Suprapubic skin (tissue), 4 donors: ENCODE measurements around the gene SIVA1. TPM values are rescaled to one million over a fixed set of nuclear protein-coding genes. Genes with fewer than 3 reads are reported as not detected.
A peak's percentile ranks its signal among the peaks of the same experiment; 100 is the strongest.

ENCODE experiments used
- DNase-seq, 2 donors: peaks; one replicate each; pipeline ENCODE4 v3.0.0-alpha.2; 2019; ENCODE audit warnings: low spot score in 2 of 2
- H3K27ac ChIP-seq: fragments of 200-600 bp; sonication (generic); one replicate; pipeline ENCODE4 v1.5.1; 2019
- H3K27me3 ChIP-seq: fragments of 200-600 bp; sonication (generic); one replicate; pipeline ENCODE4 v1.5.1; 2019
- H3K36me3 ChIP-seq: fragments of 200-600 bp; sonication (generic); one replicate; pipeline ENCODE4 v1.5.1; 2019
- H3K4me1 ChIP-seq: fragments of 200-600 bp; sonication (generic); one replicate; pipeline ENCODE4 v1.5.1; 2019
- H3K4me3 ChIP-seq: fragments of 200-600 bp; sonication (generic); one replicate; pipeline ENCODE4 v1.5.1; 2019; ENCODE audit warnings: mild to moderate bottlenecking
- H3K9me3 ChIP-seq: fragments of 200-600 bp; sonication (generic); one replicate; pipeline ENCODE4 v1.5.1; 2019
- CTCF ChIP-seq, 2 donors: fragments of 200-600 bp in 1 of 2; fragments of 450-650 bp in 1 of 2; sonication (generic) in 1 of 2; IDR thresholded peaks; one replicate each; pipeline ENCODE4 v1.5.1; 2016 to 2019; ENCODE audit warnings: antibody characterized with exemption in 2 of 2, mild to moderate bottlenecking in 1 of 2, moderate library complexity in 1 of 2
- EP300 ChIP-seq: sonication (generic); formaldehyde crosslinking; IDR thresholded peaks from one replicate; pipeline ENCODE4 v1.6.1; 2017; ENCODE audit warnings: antibody characterized with exemption
- POLR2A ChIP-seq, 2 donors: fragments of 450-650 bp; IDR thresholded peaks; one replicate each; pipeline ENCODE4 v1.6.1; 2017; ENCODE audit warnings: antibody characterized with exemption in 2 of 2, mild to moderate bottlenecking in 2 of 2, moderate library complexity in 2 of 2
- POLR2AphosphoS5 ChIP-seq, 3 donors: sonication (generic); formaldehyde crosslinking; IDR thresholded peaks; one replicate each; pipeline ENCODE4 v1.6.1; 2017; ENCODE audit warnings: antibody characterized with exemption in 3 of 3
- WGBS: methylation state at CpG from one replicate; pipeline ENCODE4 v1.1.5; 2018; 5-methylcytosine and 5-hydroxymethylcytosine counted together
- total RNA-seq, 4 donors: library from RNA; depleted of rRNA; stranded (reverse); fragments of >200 nt; gene quantifications; one replicate each; pipeline ENCODE4 v1.1.0, GENCODE V29; 2016

The SIVA1 gene
- total RNA-seq, 4 donors from 2014 or later, result 94.0 to 159 (median 142) TPM

GRCh38 chr14:104706733-104707607, 46.0 kb upstream of the SIVA1 start:
- no peak overlapping the region for H3K27ac ChIP-seq
- peaks cover 75% of the 10 kb centered on the region for H3K36me3 ChIP-seq
- no peaks in the 10 kb centered on the region for H3K9me3 ChIP-seq
- no peak overlapping the region for H3K4me3 ChIP-seq
- TF ChIP-seq POLR2AphosphoS5 (IDR thresholded peaks at IDR 0.05), result no peak
- TF ChIP-seq CTCF (IDR thresholded peaks at IDR 0.05), result no peak
- no peak for TF ChIP-seq POLR2A (IDR thresholded peaks at IDR 0.05)
- TF ChIP-seq EP300, result no peak
- no peaks in the 10 kb centered on the region for H3K27me3 ChIP-seq
- no peak for DNase-seq
- 69% methylated on average over 13 of the region's 28 CpGs for WGBS
- peaks cover 7% of the 10 kb centered on the region for H3K4me1 ChIP-seq

GRCh38 chr14:104707608-104708595, 45.0 kb upstream of the SIVA1 start:
- H3K27me3 ChIP-seq, result no peaks in the 10 kb centered on the region
- H3K36me3 ChIP-seq, result peaks cover 75% of the 10 kb centered on the region
- no peaks in the 10 kb centered on the region for H3K9me3 ChIP-seq
- no peak overlapping the region for H3K4me3 ChIP-seq
- peaks cover 7% of the 10 kb centered on the region for H3K4me1 ChIP-seq
- WGBS, result 54% methylated on average over 9 of the region's 34 CpGs
- H3K27ac ChIP-seq, result no peak overlapping the region
- DNase-seq, result no peak
- no peak for TF ChIP-seq EP300
- no peak for TF ChIP-seq POLR2AphosphoS5 (IDR thresholded peaks at IDR 0.05)
- no peak for TF ChIP-seq POLR2A (IDR thresholded peaks at IDR 0.05)
- no peak for TF ChIP-seq CTCF (IDR thresholded peaks at IDR 0.05)

GRCh38 chr14:104708606-104709268, 44.2 kb upstream of the SIVA1 start:
- 47% methylated on average over 16 of the region's 20 CpGs for WGBS
- Histone ChIP-seq H3K27ac (no peak overlapping the region), H3K4me3 (no peak overlapping the region), H3K4me1 (peaks cover 7% of the 10 kb centered on the region), H3K36me3 (peaks cover 75% of the 10 kb centered on the region), H3K9me3 (no peaks in the 10 kb centered on the region), H3K27me3 (no peaks in the 10 kb centered on the region)
- DNase-seq, result no peak
- TF ChIP-seq EP300, result no peak
- TF ChIP-seq CTCF (IDR thresholded peaks at IDR 0.05), result peak; percentile 85 to 98

- peaks cover 75% of the 10 kb centered on the region for H3K36me3 ChIP-seq
- 60% methylated on average over 4 of the region's 18 CpGs for WGBS
- H3K9me3 ChIP-seq, result no peaks in the 10 kb centered on the region
- H3K4me1 ChIP-seq, result peaks cover 7% of the 10 kb centered on the region
- H3K4me3 ChIP-seq, result no peak overlapping the region
- no peak for TF ChIP-seq POLR2A (IDR thresholded peaks at IDR 0.05)
- TF ChIP-seq POLR2AphosphoS5 (IDR thresholded peaks at IDR 0.05), result no peak
- TF ChIP-seq EP300, result no peak
- TF ChIP-seq CTCF (IDR thresholded peaks at IDR 0.05), result no peak
- no peak for DNase-seq
- H3K27ac ChIP-seq, result no peak overlapping the region
- H3K27me3 ChIP-seq, result no peaks in the 10 kb centered on the region
Observed at GRCh38 chr14:104709387-104710039, 43.4 kb upstream of the SIVA1 start.
